ENCODE data around the gene CEP112.

GRCh38 chr17:65973237-65973636 lies 218.7 kb downstream of the CEP112 start:
- TF ChIP-seq NFXL1 (CRISPR knock-in tag; IDR thresholded peaks at IDR 0.05) = no peak
- no peak for TF ChIP-seq GMEB1 (CRISPR knock-in tag; IDR thresholded peaks at IDR 0.05)
- no peak for TF ChIP-seq ZBTB49 (CRISPR knock-in tag; IDR thresholded peaks at IDR 0.05; ENCODE audit: borderline replicate concordance)
- no peak for TF ChIP-seq NR3C1 (CRISPR knock-in tag; IDR thresholded peaks at IDR 0.05)
- TF ChIP-seq POLR2AphosphoS5 (IDR thresholded peaks at IDR 0.05; ENCODE audit: control insufficient read depth, insufficient read depth, low read depth, low read length) = no peak
- no peak for TF ChIP-seq ETV5 (CRISPR knock-in tag; IDR thresholded peaks at IDR 0.05; ENCODE audit: low read depth)
- no peak for TF ChIP-seq BRD4 (IDR thresholded peaks at IDR 0.05)
- TF ChIP-seq MLX (CRISPR knock-in tag; conservative IDR thresholded peaks at IDR 0.05) = no peak
- no peak for TF ChIP-seq NFYB (IDR thresholded peaks at IDR 0.05; ENCODE audit: extremely low read depth, insufficient read length)
- TF ChIP-seq CTCF (IDR thresholded peaks at IDR 0.05 in 2 of 3, conservative IDR thresholded peaks at IDR 0.05 in 1 of 3; ENCODE audit: insufficient read depth in 2 of 3, low read depth in 1 of 3, low read length in 3 of 3) = no peak
